ENCODE data around the gene RXRA. TPM values are rescaled to one million over a fixed set of nuclear protein-coding genes. Genes with fewer than 3 reads are reported as not detected.

RXRA gene
- total and polyA plus RNA-seq, 2 donors (not counting 1 experiment from before 2014, with no cell fraction given), result 2.6 to 6.8 TPM

DNA sequence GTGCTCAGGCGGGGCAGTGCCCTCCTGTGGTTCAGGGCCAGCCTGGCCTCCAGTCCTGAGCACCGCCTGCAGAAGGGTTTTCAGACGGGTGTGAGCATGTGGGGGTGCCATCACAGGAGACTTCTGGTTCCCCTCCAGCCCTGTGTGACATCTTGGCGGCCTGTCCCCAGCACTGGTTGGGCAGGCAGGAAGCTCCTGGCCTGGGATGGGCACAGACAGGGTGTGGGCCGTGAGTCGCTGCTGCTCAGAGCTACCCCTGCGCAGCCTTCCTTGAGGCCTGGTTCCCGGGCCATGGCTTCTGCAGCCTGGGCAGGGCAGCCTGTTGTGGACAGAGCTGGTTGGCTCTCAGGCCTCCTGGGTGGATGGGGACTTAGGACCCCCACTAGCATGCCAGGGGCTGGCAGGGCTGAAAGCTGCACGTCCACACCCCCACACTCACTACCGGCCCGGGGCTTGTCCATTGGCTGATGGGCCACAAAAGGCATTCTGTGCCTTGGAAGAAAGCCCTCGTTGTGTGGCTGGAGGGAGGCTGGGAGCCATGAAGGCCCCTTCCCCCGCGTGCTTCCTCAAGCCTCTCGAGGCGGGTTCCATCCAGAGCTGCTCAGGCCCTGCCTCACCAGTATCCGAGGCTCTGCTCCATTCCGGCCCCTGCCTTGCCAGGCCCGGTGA is 58.7 kb downstream of the RXRA start:
- Histone ChIP-seq H3K4me1 (ENCODE audit: control insufficient read depth in 2 of 2, insufficient read depth in 2 of 2, low read length in 2 of 2) (peaks cover 21 to 35% of the 10 kb centered on the region in 2 donors), H3K79me2 (ENCODE audit: control insufficient read depth, insufficient read depth, low read length) (peaks cover 20% of the 10 kb centered on the region), H3K27ac (ENCODE audit: low read length in 2 of 2) (no peak overlapping the region), H4K20me1 (ENCODE audit: control insufficient read depth, insufficient read depth, low read length, poor library complexity, severe bottlenecking) (no peaks in the 10 kb centered on the region), H3K27me3 (replicated peaks in 1 of 4; ENCODE audit: control extremely low read depth in 1 of 4, control insufficient read depth in 3 of 4, insufficient read depth in 4 of 4, low read length in 3 of 4) (no peaks in the 10 kb centered on the region), H3K4me3 (ENCODE audit: control extremely low read depth in 1 of 5, extremely low read depth in 1 of 5, insufficient read depth in 1 of 5, low read depth in 2 of 5, low read length in 4 of 5) (no peak overlapping the region), H3K9ac (ENCODE audit: low read length) (no peak overlapping the region), H3K4me2 (replicated peaks; ENCODE audit: low read depth, low read length, poor library complexity, severe bottlenecking) (no peak overlapping the region), H3K9me3 (ENCODE audit: control extremely low read depth in 1 of 3, control insufficient read depth in 2 of 3, insufficient read depth in 1 of 3, low read length in 2 of 3) (no peaks in the 10 kb centered on the region), H2AFZ (ENCODE audit: insufficient read depth, low read depth, low read length, poor library complexity, severe bottlenecking) (no peak overlapping the region), H3K36me3 (replicated peaks in 1 of 2; ENCODE audit: control extremely low read depth in 1 of 2, control insufficient read depth in 1 of 2, extremely low read depth in 1 of 2, insufficient read depth in 2 of 2, low read length in 1 of 2) (no peaks in the 10 kb centered on the region)
- DNase-seq, result no peak
- Mint-ChIP-seq H3K4me3 (no peak overlapping the region), H3K4me1 (peaks cover 26% of the 10 kb centered on the region), H3K9me3 (ENCODE audit: insufficient read depth) (no peaks in the 10 kb centered on the region), H3K27me3 (no peaks in the 10 kb centered on the region), H3K27ac (no peak overlapping the region)
- 94% methylated on average over 16 of the region's 19 CpGs for WGBS (ENCODE audit: insufficient coverage)
- intact Hi-C loops (cut with micrococcal nuclease), result no loop called here
- CTCF ChIA-PET, result interaction anchor here (0.6 to 1.6 kb wide), 2 partner anchors 35 to 58 kb away, joined by 3 to 5 read pairs; no protein-coding TSS in a partner anchor
- TF ChIP-seq EZH2 (IDR thresholded peaks at IDR 0.05; ENCODE audit: borderline replicate concordance, insufficient read depth, low read depth, low read length, poor library complexity, severe bottlenecking), result no peak
- TF ChIP-seq, protein P1, sequence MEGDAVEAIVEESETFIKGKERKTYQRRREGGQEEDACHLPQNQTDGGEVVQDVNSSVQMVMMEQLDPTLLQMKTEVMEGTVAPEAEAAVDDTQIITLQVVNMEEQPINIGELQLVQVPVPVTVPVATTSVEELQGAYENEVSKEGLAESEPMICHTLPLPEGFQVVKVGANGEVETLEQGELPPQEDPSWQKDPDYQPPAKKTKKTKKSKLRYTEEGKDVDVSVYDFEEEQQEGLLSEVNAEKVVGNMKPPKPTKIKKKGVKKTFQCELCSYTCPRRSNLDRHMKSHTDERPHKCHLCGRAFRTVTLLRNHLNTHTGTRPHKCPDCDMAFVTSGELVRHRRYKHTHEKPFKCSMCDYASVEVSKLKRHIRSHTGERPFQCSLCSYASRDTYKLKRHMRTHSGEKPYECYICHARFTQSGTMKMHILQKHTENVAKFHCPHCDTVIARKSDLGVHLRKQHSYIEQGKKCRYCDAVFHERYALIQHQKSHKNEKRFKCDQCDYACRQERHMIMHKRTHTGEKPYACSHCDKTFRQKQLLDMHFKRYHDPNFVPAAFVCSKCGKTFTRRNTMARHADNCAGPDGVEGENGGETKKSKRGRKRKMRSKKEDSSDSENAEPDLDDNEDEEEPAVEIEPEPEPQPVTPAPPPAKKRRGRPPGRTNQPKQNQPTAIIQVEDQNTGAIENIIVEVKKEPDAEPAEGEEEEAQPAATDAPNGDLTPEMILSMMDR (IDR thresholded peaks at IDR 0.05), result no peak
- POLR2A ChIA-PET, result no interaction called here
- ATAC-seq (ENCODE audit: low read depth), result no peak

DNA sequence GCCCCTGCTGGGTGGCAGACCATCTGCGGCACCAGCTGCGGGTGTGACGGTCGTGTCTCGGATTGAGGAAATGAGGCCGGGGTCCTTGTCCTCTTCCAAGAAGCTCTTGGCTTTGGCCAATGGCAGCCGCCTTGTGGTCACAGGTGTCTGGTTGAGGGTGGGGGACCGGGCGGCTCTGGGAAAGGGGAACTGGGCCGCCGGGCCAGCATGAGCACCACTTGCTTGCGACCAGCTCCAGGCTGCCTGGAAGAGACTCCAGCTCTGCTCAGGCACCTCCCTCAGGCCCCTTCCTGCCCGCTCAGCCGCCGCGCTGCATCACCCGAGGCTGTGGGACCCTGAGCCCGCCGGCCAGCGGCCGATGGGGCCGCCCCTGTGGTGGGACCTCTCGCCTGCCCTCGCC is 59.7 kb downstream of the RXRA start:
- H3K27ac Mint-ChIP-seq, result no peak overlapping the region
- no peak overlapping the region for H3K4me3 Mint-ChIP-seq
- H4K20me1 ChIP-seq (ENCODE audit: control insufficient read depth, insufficient read depth, low read length, poor library complexity, severe bottlenecking), result no peaks in the 10 kb centered on the region
- peaks cover 16% of the 10 kb centered on the region for H3K79me2 ChIP-seq (ENCODE audit: control insufficient read depth, insufficient read depth, low read length)
- H3K4me1 Mint-ChIP-seq, result peaks cover 34% of the 10 kb centered on the region
- H3K36me3 ChIP-seq (replicated peaks in 1 of 2; ENCODE audit: control extremely low read depth in 1 of 2, control insufficient read depth in 1 of 2, extremely low read depth in 1 of 2, insufficient read depth in 2 of 2, low read length in 1 of 2), result no peaks in the 10 kb centered on the region
- intact Hi-C loops (cut with micrococcal nuclease), result no loop called here
- H3K9me3 Mint-ChIP-seq (ENCODE audit: insufficient read depth), result no peaks in the 10 kb centered on the region
- DNase-seq, result no peak
- WGBS (ENCODE audit: insufficient coverage), result 43% methylated on average over 24 of the region's 24 CpGs
- peak overlapping the region; percentile 18 for H3K4me2 ChIP-seq (replicated peaks; ENCODE audit: low read depth, low read length, poor library complexity, severe bottlenecking)
- H2AFZ ChIP-seq (ENCODE audit: insufficient read depth, low read depth, low read length, poor library complexity, severe bottlenecking), result no peak overlapping the region
- TF ChIP-seq, protein P1 (IDR thresholded peaks at IDR 0.05), result no peak
- TF ChIP-seq EZH2 (IDR thresholded peaks at IDR 0.05; ENCODE audit: borderline replicate concordance, insufficient read depth, low read depth, low read length, poor library complexity, severe bottlenecking), result no peak
- peaks cover 30 to 44% of the 10 kb centered on the region in 2 donors for H3K4me1 ChIP-seq (ENCODE audit: control insufficient read depth in 2 of 2, insufficient read depth in 2 of 2, low read length in 2 of 2)
- ChIA-PET CTCF (interaction anchor here (0.6 to 1.6 kb wide), 2 partner anchors 36 to 57 kb away, joined by 3 to 5 read pairs; no protein-coding TSS in a partner anchor), POLR2A (no interaction called here)
- no peak overlapping the region for H3K9ac ChIP-seq (ENCODE audit: low read length)
- no peaks in the 10 kb centered on the region for H3K27me3 Mint-ChIP-seq
- H3K4me3 ChIP-seq (ENCODE audit: control extremely low read depth in 1 of 5, extremely low read depth in 1 of 5, insufficient read depth in 1 of 5, low read depth in 2 of 5, low read length in 4 of 5), result no peak overlapping the region
- no peak for ATAC-seq (ENCODE audit: low read depth)
- no peaks in the 10 kb centered on the region for H3K9me3 ChIP-seq (ENCODE audit: control extremely low read depth in 1 of 3, control insufficient read depth in 2 of 3, insufficient read depth in 1 of 3, low read length in 2 of 3)
- no peak overlapping the region for H3K27ac ChIP-seq (ENCODE audit: low read length in 2 of 2)
- no peaks in the 10 kb centered on the region for H3K27me3 ChIP-seq (replicated peaks in 1 of 4; ENCODE audit: control extremely low read depth in 1 of 4, control insufficient read depth in 3 of 4, insufficient read depth in 4 of 4, low read length in 3 of 4)
